HepG2 (cell line): ENCODE data around the gene HAP1. TPM values are rescaled to one million over a fixed set of nuclear protein-coding genes. Genes with fewer than 3 reads are reported as not detected.
A peak's percentile ranks its signal among the peaks of the same experiment; 100 is the strongest.

Source experiments
- ATAC-seq: fragments of 200-7000 bp; cut with Tn5 transposase; 3 replicates; pipeline ENCODE4 v1.9.1; 2020; ENCODE audit warnings: mild to moderate bottlenecking, moderate library complexity
- BruUV-seq: library from RNA; stranded (reverse); fragments of 400-500 nt; replicated peaks from 2 replicates; lab custom pipeline; 2021; lab: Mats Ljungman, UMichigan
- CTCF ChIA-PET: fragments of 300-600 bp; formaldehyde crosslinking; extraction: SDS; loops from one replicate; lab custom pipeline; 2021; ENCODE audit warnings: low total read pairs, inconsistent platforms, low intra/inter-chr PET ratio; lab: Yijun Ruan, JAX
- POLR2A ChIA-PET: fragments of 350-600 bp; sonication (Branson Sonifier 250); formaldehyde crosslinking; loops from one replicate; lab custom pipeline; 2020; ENCODE audit warnings: antibody characterized with exemption, inconsistent platforms; lab: Yijun Ruan, JAX
- DNase-seq: peaks from one replicate; pipeline ENCODE4 v3.0.0-alpha.2; 2015; ENCODE audit warnings: low spot score
- FAIRE-seq: peaks from 3 replicates; lab custom pipeline; 2011; peaks lifted over from hg19 to GRCh38; lab: Jason Lieb, UNC
- H2AFZ ChIP-seq: one replicate; pipeline ENCODE4 v1.6.1; 2011; ENCODE audit warnings: low read length, inconsistent platforms
- H3K27ac ChIP-seq: fragments of 300-600 bp; 3 replicates; pipeline ENCODE4 v1.8.0; 2011; ENCODE audit warnings: mixed run types, mild to moderate bottlenecking, mixed read lengths, low read length, inconsistent platforms; ENCODE audit not compliant: insufficient read depth; ENCODE audit errors: extremely low read length
- H3K27me3 ChIP-seq, 2 experiments: fragments of 200-600 bp in 1 of 2; 2 replicates in 1 of 2; 3 replicates in 1 of 2; pipeline versions ENCODE4 v1.6.0 to v1.8.0; 2011; ENCODE audit warnings: low read length in 2 of 2, mild to moderate bottlenecking in 2 of 2, moderate library complexity in 2 of 2, inconsistent platforms in 1 of 2; ENCODE audit not compliant: insufficient read depth in 2 of 2, control insufficient read depth in 1 of 2
- H3K36me3 ChIP-seq, 2 experiments: fragments of 200-600 bp in 1 of 2; replicated peaks in 1 of 2; 2 replicates in 1 of 2; 3 replicates in 1 of 2; pipeline versions ENCODE4 v1.5.1 to v1.8.0; 2011; ENCODE audit warnings: low read length in 2 of 2, inconsistent platforms in 1 of 2; ENCODE audit not compliant: insufficient read depth in 2 of 2, control insufficient read depth in 1 of 2
- H3K4me1 ChIP-seq: 2 replicates; pipeline ENCODE4 v1.5.1; 2012; ENCODE audit warnings: low read length, inconsistent platforms; ENCODE audit not compliant: insufficient read depth
- H3K4me2 ChIP-seq: 2 replicates; pipeline ENCODE4 v1.6.0; 2011; ENCODE audit warnings: low read depth, low read length, inconsistent platforms
- H3K4me3 ChIP-seq, 3 experiments: fragments of 200-600 bp in 1 of 3; sonication (generic), shearing (Covaris generic) in 1 of 3; replicated peaks in 1 of 3; 2 replicates each; pipeline ENCODE4 v1.5.1; 2011 to 2016; ENCODE audit warnings: low read length in 3 of 3, inconsistent platforms in 2 of 3, low read depth in 2 of 3, mild to moderate bottlenecking in 2 of 3, control low read depth in 1 of 3, mixed read lengths in 1 of 3; ENCODE audit not compliant: insufficient read depth in 1 of 3
- H3K79me2 ChIP-seq: one replicate; pipeline ENCODE4 v1.6.1; 2011; ENCODE audit warnings: low read length, inconsistent platforms; ENCODE audit not compliant: insufficient read depth
- H3K9ac ChIP-seq: 2 replicates; pipeline ENCODE4 v1.6.0; 2011; ENCODE audit warnings: mild to moderate bottlenecking, low read depth, low read length, inconsistent platforms; ENCODE audit not compliant: insufficient read depth
- H3K9me3 ChIP-seq: 2 replicates; pipeline ENCODE4 v1.5.1; 2012; ENCODE audit warnings: mild to moderate bottlenecking, low read length
- H4K20me1 ChIP-seq: 2 replicates; pipeline ENCODE4 v1.6.0; 2011; ENCODE audit warnings: inconsistent platforms, mild to moderate bottlenecking, low read length, moderate library complexity; ENCODE audit not compliant: insufficient read depth
- CAMTA2 ChIP-seq: sonication (generic); formaldehyde crosslinking; IDR thresholded peaks from 2 replicates; pipeline ENCODE4 v1.4.0; 2020; ENCODE audit warnings: mild to moderate bottlenecking, missing genetic modification reagents, borderline replicate concordance
- ETV5 ChIP-seq: IDR thresholded peaks from 2 replicates; pipeline ENCODE4 v1.6.1; 2018; ENCODE audit warnings: missing biosample characterization, missing genetic modification reagents, inconsistent platforms, borderline replicate concordance
- POLR2A ChIP-seq, 2 experiments: IDR thresholded peaks; 2 replicates each; pipeline ENCODE4 v1.6.1; 2011; ENCODE audit warnings: low read depth in 2 of 2, low read length in 2 of 2, mild to moderate bottlenecking in 1 of 2, moderate library complexity in 1 of 2; ENCODE audit not compliant: insufficient read depth in 1 of 2
- POLR2AphosphoS2 ChIP-seq: IDR thresholded peaks from 2 replicates; pipeline ENCODE4 v1.6.1; 2011; ENCODE audit warnings: low read depth, low read length, improper control_type of control experiment
- SNAPC2 ChIP-seq: sonication (generic); formaldehyde crosslinking; IDR thresholded peaks from 2 replicates; pipeline ENCODE4 v1.8.1; 2022; ENCODE audit warnings: mild to moderate bottlenecking, missing genetic modification reagents
- SRSF1 ChIP-seq: fragments of 200-400 bp; formaldehyde crosslinking; optimal IDR thresholded peaks from 2 replicates; pipeline ENCODE3; 2017; ENCODE audit warnings: mild to moderate bottlenecking, low read depth, low read length, moderate library complexity
- YY1 ChIP-seq: IDR thresholded peaks from 2 replicates; pipeline ENCODE4 v1.6.1; 2011; ENCODE audit warnings: low read length, low read depth, moderate library complexity, mild to moderate bottlenecking; ENCODE audit not compliant: insufficient read depth, insufficient replicate concordance
- ZNF274 ChIP-seq: sonication (generic); formaldehyde crosslinking; IDR thresholded peaks from 2 replicates; pipeline ENCODE4 v1.5.1; 2020; ENCODE audit warnings: mild to moderate bottlenecking, missing genetic modification reagents
- ZNF709 ChIP-seq: sonication (generic); formaldehyde crosslinking; IDR thresholded peaks from 2 replicates; pipeline ENCODE4 v1.5.0; 2020; ENCODE audit warnings: mild to moderate bottlenecking, missing genetic modification reagents
- WGBS: methylation state at CpG from one replicate; pipeline ENCODE4 v1.1.6; 2017; ENCODE audit warnings: low lambda C conversion rate; 5-methylcytosine and 5-hydroxymethylcytosine counted together
- in situ Hi-C: cut with HindIII; loops from 2 replicates; pipeline ENCODE4 v1.10.0; 2017; ENCODE audit warnings: low pct_unique_long_range_greater_than_20kb; ENCODE audit not compliant: extremely low pct_ligation_motif_present
- intact Hi-C: fragments of 100-400 bp; cut with micrococcal nuclease; formaldehyde crosslinking; loops from one replicate; pipeline ENCODE4 v1.10.0; 2022; ENCODE audit not compliant: unreplicated experiment
- polyA plus RNA-seq, 8 experiments: library from polyadenylated mRNA; depleted of rRNA in 3 of 8; stranded (reverse) in 7 of 8; unstranded in 1 of 8; fragments of >200 nt; fragmentation: Illumina TruSeq in 4 of 8; extraction: Trizol in 4 of 8; gene quantifications; 2 replicates each; pipeline versions ENCODE4 v1.2.1 to v1.2.3, GENCODE V29; 2011 to 2016; ENCODE audit warnings: low read depth in 4 of 8, missing spikeins in 1 of 8, mixed read lengths in 1 of 8; ENCODE audit not compliant: insufficient read depth in 1 of 8
- total RNA-seq, 5 experiments: library from RNA; depleted of rRNA; stranded (reverse); fragments of >200 nt; fragmentation: Illumina TruSeq; extraction: Trizol; gene quantifications; 2 replicates each; pipeline ENCODE4 v1.2.3, GENCODE V29; 2016; ENCODE audit warnings: low read depth in 1 of 5
- TF ChIP-seq, protein P1 (sequence below): sonication (generic); formaldehyde crosslinking; IDR thresholded peaks from 2 replicates; pipeline ENCODE4 v1.4.0; 2020; ENCODE audit warnings: mild to moderate bottlenecking, missing genetic modification reagents

Gene HAP1
- total and polyA plus RNA-seq, 2 of the 13 experiments (the other 11 are each of a cell fraction or from before 2014, with no cell fraction given): 0.07 TPM

DNA sequence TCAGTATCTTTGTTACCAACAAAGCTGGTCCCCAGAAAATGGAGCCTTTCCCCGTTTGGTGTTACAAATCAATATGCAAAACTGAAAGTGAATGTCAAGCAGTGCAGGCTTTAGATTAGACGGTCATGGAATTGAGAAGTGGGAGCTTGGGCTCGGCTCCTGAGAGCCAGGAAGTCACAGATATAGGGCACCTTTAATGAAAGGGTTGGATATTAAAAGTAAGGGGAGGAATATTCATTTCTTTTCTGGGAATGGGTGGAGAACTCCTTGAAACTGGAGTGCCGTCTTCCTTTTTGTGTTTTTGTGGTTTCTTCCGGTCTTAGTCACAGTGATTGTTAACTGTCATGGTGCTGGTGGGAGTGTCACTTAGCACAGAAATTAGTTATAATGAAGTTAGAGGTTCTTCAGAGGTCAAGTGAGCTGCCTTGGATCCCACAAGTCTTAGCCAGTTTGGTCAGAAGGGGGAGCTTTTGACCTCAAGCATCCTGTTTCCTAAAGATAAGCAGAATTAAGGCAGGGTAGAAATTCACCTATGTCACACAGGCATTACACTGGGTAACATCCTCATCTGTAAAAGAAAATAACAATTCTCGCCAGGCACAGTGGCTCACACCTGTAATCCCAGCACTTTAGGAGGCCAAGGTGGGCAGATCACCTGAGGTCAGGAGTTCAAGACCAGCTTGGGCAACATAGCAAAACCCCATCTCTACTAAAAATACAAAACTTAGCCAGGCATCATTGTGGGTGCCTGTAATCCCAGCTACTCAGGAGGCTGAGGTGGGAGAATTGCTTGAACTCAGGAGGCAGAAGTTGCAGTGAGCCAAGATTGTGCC is 55.3 kb downstream of the HAP1 start (continued):
- TF ChIP-seq, protein P1, sequence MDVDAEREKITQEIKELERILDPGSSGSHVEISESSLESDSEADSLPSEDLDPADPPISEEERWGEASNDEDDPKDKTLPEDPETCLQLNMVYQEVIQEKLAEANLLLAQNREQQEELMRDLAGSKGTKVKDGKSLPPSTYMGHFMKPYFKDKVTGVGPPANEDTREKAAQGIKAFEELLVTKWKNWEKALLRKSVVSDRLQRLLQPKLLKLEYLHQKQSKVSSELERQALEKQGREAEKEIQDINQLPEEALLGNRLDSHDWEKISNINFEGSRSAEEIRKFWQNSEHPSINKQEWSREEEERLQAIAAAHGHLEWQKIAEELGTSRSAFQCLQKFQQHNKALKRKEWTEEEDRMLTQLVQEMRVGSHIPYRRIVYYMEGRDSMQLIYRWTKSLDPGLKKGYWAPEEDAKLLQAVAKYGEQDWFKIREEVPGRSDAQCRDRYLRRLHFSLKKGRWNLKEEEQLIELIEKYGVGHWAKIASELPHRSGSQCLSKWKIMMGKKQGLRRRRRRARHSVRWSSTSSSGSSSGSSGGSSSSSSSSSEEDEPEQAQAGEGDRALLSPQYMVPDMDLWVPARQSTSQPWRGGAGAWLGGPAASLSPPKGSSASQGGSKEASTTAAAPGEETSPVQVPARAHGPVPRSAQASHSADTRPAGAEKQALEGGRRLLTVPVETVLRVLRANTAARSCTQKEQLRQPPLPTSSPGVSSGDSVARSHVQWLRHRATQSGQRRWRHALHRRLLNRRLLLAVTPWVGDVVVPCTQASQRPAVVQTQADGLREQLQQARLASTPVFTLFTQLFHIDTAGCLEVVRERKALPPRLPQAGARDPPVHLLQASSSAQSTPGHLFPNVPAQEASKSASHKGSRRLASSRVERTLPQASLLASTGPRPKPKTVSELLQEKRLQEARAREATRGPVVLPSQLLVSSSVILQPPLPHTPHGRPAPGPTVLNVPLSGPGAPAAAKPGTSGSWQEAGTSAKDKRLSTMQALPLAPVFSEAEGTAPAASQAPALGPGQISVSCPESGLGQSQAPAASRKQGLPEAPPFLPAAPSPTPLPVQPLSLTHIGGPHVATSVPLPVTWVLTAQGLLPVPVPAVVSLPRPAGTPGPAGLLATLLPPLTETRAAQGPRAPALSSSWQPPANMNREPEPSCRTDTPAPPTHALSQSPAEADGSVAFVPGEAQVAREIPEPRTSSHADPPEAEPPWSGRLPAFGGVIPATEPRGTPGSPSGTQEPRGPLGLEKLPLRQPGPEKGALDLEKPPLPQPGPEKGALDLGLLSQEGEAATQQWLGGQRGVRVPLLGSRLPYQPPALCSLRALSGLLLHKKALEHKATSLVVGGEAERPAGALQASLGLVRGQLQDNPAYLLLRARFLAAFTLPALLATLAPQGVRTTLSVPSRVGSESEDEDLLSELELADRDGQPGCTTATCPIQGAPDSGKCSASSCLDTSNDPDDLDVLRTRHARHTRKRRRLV: peak; percentile 99
- TF ChIP-seq ZNF274 (CRISPR knock-in tag) (no peak), ETV5 (no peak), YY1 (no peak)

DNA sequence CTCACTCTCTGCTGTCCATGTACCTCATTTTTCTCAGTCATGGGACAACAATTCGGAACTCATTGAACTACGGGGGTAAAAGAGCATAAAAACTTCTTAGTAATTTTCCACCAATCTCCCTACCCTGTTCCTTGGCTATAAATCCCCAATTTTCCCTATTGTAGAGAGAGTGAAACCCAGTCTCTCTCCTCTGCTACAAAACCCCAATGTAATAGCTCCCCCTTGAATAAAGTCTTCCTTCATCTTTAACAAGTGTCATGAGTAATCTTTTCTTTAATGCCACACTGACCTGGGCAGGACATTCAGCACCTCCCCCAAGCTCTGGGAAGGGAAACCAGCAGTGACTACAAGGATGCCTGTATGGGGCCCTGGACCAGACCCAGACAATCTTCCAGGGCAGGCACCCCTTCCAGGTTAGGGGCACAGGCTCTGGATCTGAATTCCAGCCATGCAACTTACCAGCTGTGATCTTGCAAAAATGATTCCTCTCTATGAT is 56.0 kb downstream of the HAP1 start:
- no peaks in the 10 kb centered on the region for H3K79me2 ChIP-seq
- ChIA-PET POLR2A (interaction anchor here (0.7 to 7.2 kb wide), 10 partner anchors 11 to 1127 kb away, joined by 3 to 443 read pairs (median 4); partner anchors contain the start of genes EIF1, JUP and KRT19), CTCF (no interaction called here)
- no peak overlapping the region for H3K27ac ChIP-seq
- peak overlapping the region; percentile 51 for H2AFZ ChIP-seq
- H3K36me3 ChIP-seq: no peaks in the 10 kb centered on the region
- intact Hi-C loops: no loop called here
- H3K27me3 ChIP-seq: peaks cover 2 to 8% of the 10 kb centered on the region in 2 experiments; a peak in 4 of 5 replicates
- in situ Hi-C loops: no loop called here
- H4K20me1 ChIP-seq: no peaks in the 10 kb centered on the region
- 3% methylated on average over 2 of the region's 2 CpGs for WGBS
- ATAC-seq: peak; percentile 55
- FAIRE-seq: no peak
- peak overlapping the region; percentile 73 for H3K4me2 ChIP-seq
- peak overlapping the region; percentile 23 to 42 (median 42); a peak in 5 of 6 replicates for H3K4me3 ChIP-seq
- no peak for DNase-seq
- no TSS peak for BruUV-seq
- H3K9ac ChIP-seq: peak overlapping the region; percentile 52
- peaks cover 50% of the 10 kb centered on the region for H3K4me1 ChIP-seq
- no peaks in the 10 kb centered on the region for H3K9me3 ChIP-seq
- TF ChIP-seq, protein P1: peak; percentile 100
- TF ChIP-seq SNAPC2 (CRISPR knock-in tag): peak; percentile 100
- TF ChIP-seq POLR2A (IDR thresholded peaks at IDR 0.05; ENCODE audit: insufficient read depth in 1 of 2, low read depth in 2 of 2, low read length in 2 of 2): peak; percentile 76 to 97
- TF ChIP-seq ZNF709 (CRISPR knock-in tag): no peak
- TF ChIP-seq SRSF1: no peak
- no peak for TF ChIP-seq CAMTA2
- peak; percentile 91 for TF ChIP-seq POLR2AphosphoS2
